Renal cortex interstitium (tissue), 11 donors: ENCODE data around the gene ADARB1. TPM values are rescaled to one million over a fixed set of nuclear protein-coding genes. Genes with fewer than 3 reads are reported as not detected.
A peak's percentile ranks its signal among the peaks of the same experiment; 100 is the strongest.

ENCODE experiments used
- DNase-seq, 11 donors: peaks; one replicate each; pipeline ENCODE4 v3.0.0-alpha.2; 2013; ENCODE audit warnings: low read depth in 9 of 11, low spot score in 4 of 11; ENCODE audit errors: extremely low read depth in 1 of 11
- polyA plus RNA-seq, 3 donors: library from polyadenylated mRNA; unstranded; fragments of 120-200 nt; gene quantifications; one replicate each; pipeline ENCODE4 v1.2.1, GENCODE V29; 2013; ENCODE audit not compliant: insufficient read length in 3 of 3

The ADARB1 gene
- polyA plus RNA-seq, 3 donors = 15.2 to 22.2 (median 17.6) TPM

DNA sequence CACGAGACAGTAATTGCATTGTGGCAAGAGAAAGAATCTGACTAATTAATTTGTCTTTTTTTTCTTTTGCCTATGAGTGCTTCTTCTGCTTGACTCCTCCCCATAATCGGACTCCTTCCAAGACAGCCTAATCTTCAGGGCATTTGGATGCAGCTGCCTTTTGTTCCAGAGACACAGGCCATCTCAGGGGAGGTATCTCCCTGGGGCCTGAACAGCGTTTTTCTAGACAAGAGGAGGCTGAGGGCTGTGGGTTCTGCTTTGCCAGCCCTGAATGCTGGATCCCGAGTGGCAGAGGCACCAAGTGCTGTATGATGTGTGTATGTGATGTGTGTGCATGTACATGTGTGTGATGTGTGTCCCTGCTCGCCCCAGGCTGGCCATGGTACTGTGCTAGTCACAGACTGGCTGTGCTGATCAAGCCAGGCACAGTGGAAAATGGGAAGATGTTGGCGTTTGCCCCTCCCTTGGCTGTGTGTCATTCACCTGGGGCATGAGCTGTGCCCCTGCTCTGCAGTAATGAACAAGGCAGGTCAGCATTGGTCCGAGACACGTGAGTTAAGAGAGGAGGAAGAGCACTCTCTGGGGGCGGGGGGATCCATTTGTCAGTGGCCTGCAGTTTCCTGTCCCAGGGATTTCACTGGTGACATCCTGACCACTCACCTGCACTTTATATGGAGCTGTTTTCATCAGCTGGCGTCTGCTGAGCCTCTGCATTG lies 77.2 kb downstream of the ADARB1 start:
- no peak for DNase-seq

- DNase-seq = peak in 1 of 11 donors; percentile 27
These were observed 77.9 kb downstream of the ADARB1 start for GRCh38 chr21:45152265-45152746.

GRCh38 chr21:45153358-45154318 lies 79.3 kb downstream of the ADARB1 start:
- DNase-seq = no peak

- no peak for DNase-seq
These were observed 80.4 kb downstream of the ADARB1 start for GRCh38 chr21:45154511-45155508.

- no peak for DNase-seq
These were observed 81.5 kb downstream of the ADARB1 start for GRCh38 chr21:45155910-45156309.

DNA sequence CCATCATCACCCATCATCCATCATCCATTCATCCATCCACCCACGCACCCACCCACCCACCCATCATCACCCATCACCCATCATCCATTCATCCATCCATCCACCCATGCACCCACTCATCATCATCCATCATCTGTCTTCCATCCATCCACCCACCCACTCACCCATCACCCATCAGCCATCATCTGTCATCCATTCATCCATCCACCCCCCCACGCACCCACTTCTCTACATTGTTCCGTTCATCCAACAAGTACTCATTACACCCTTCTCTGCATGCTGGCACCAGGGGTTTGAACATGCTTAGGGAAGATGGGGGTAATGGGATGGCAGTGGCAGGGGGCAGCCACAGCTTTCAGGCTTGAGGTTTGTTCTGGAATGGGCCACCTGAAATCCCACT lies 82.1 kb downstream of the ADARB1 start:
- no peak for DNase-seq

GRCh38 chr21:45157932-45158331 lies 83.6 kb downstream of the ADARB1 start:
- DNase-seq = no peak

DNA sequence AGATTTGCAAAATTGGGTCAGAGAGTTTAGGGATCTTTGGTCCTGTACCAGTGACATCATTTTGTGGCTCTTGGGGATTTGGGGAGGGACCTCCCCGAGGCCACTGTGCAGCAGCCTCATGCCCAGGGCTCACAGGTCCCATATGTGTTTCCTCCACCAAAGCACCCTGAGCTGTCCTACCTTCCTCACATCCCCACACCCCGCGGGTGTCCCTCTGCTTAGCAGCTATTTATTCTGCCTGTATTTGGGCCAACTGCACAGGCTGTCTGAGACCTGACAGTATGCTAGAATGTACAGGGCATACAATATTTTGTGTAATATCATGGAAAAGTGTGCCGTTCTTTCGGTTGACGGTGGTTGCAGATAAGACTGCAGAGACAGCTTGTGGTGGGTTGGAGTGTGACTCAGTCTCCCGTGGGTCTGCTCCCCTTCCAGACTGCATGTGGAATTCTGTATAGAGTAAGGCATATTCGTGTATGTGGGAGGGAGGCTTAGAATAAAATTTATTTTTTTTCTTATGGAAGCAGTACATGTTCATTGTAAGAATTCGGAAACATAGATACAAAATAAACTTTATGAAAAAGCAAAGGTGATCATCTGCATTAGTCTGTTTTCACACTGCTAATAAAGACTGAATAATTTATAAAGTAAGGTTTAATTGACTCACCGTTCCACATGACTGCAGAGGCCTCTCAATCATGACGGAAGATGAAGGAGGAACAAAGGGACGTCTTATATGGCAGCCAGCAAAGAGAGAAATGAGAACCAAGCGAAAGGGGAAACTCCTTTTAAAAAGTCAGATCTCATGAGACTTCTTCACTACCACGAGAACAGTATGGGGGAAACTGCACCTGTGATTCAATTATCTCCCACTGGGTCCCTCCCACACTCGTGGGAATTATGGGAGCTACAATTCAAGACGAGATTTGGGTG lies 84.4 kb downstream of the ADARB1 start:
- DNase-seq = no peak

DNA sequence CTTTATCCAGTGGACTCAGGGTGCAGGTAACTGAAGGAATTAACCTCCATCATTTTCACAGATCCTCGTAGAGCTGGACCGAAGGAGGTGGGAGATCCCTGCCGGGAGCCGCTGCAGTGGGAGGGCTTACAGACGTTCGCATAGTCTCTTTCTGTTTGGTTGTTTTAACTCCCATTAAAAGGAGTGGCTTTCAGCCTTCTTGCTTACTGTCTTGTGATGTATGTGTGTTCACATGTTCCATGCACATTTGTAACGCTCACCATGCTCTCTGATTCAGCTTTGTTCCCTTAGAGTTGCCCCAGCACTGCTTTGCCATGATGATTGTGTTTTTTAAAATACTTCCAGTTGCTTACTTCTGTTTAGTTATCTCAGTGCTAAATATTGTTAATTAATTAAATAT lies 85.8 kb downstream of the ADARB1 start:
- DNase-seq = no peak

- DNase-seq = peak in 5 of 11 donors; percentile 21 to 34 (median 34)
These were observed 86.9 kb downstream of the ADARB1 start for GRCh38 chr21:45161038-45161945.

GRCh38 chr21:45162115-45162514 lies 87.7 kb downstream of the ADARB1 start:
- no peak for DNase-seq

GRCh38 chr21:45162809-45163208 lies 88.4 kb downstream of the ADARB1 start:
- DNase-seq = no peak

GRCh38 chr21:45163413-45164123 lies 89.2 kb downstream of the ADARB1 start:
- DNase-seq = no peak

DNA sequence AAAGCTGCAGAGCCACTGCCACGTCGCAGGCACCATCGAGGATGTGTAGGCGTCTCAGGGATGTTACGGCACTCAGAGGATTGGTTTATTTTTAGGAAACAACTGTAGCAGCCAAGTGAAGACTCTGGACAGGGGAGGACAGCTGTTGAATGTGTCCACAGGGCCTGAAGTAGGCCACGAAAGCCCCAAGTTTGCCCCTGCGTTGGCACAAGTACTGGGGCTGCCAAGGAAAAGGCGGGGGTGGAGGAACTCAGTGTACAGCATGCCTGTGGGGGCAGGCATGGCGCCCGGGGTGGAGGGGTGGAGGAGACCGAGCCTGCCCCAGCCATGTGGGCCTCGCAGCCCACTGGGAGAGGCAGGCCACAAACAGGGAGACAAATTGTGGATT lies 89.7 kb downstream of the ADARB1 start:
- no peak for DNase-seq

DNA sequence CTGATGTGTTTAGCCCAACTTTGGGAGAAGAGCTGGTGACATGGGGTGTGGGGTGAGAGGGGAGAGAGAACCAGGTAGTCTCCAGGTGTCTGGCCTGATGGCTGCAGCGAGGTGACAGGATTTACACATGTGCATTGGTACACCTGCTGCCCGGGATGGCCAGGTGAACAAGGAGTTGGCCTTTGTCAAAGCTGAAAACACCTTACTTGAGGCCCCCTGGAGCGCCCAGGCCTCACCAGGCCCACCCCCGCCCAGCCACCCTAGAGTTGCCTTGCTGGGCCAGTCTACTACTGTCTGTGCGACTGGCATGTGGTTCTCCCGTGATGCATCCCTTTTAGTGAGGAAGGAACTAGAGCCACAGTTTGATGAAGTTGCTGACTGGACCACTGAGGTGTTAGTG lies 90.5 kb downstream of the ADARB1 start:
- DNase-seq = no peak

DNA sequence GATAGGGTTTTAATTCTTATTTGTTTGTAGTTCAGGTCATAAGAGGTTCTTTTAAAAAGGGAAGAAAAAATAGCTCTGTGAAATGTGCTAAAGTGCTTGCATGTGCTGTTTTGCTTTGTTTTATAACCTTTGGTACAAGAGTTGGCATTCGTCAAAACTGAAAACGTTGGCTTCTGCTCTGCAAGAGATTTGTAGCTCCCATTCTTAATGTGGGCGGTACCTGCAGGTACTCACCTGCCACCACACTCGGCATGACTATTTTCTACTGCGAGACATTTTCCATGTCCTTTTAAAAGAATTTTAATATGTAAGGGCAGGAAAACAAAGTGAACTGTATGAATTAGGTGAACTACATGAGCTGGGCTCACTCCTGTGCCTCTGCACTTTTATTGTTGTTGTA lies 92.6 kb downstream of the ADARB1 start:
- DNase-seq = no peak
